A549 (cell line): ENCODE data around the gene FAM47E. TPM values are rescaled to one million over a fixed set of nuclear protein-coding genes. Genes with fewer than 3 reads are reported as not detected.

Experiments used
- ATAC-seq, 2 experiments: fragments of 200-7000 bp in 1 of 2; fragments of >200 bp in 1 of 2; cut with Nextera tagmentation in 1 of 2; cut with Tn5 transposase in 1 of 2; 3 replicates each; pipeline versions ENCODE4 v1.8.0 to v1.9.1; 2018 to 2020; ENCODE audit warnings: mild to moderate bottlenecking in 1 of 2, moderate library complexity in 1 of 2
- CTCF ChIA-PET: fragments of 300-600 bp; sonication (Branson Sonifier 250); formaldehyde crosslinking; extraction: SDS; loops from one replicate; lab custom pipeline; 2021; ENCODE audit warnings: antibody characterized with exemption, inconsistent platforms; lab: Yijun Ruan, JAX
- POLR2A ChIA-PET: fragments of 350-600 bp; formaldehyde crosslinking; extraction: SDS; loops from one replicate; lab custom pipeline; 2021; ENCODE audit warnings: antibody characterized with exemption, inconsistent platforms; lab: Yijun Ruan, JAX
- DNase-seq, 2 experiments: peaks; one replicate each; pipeline versions ENCODE4 v3.0.0 to v3.0.0-alpha.2; 2011 to 2016; ENCODE audit warnings: low read depth in 1 of 2, low spot score in 1 of 2
- FAIRE-seq: peaks from 2 replicates; lab custom pipeline; 2011; peaks lifted over from hg19 to GRCh38; lab: Jason Lieb, UNC
- H3K27ac ChIP-seq, 2 experiments: fragments of >200 bp; sonication (Bioruptor Twin); formaldehyde crosslinking; 3 replicates each; pipeline ENCODE4 v1.5.1; 2016 to 2017
- H3K4me1 ChIP-seq: fragments of >200 bp; sonication (Bioruptor Twin); formaldehyde crosslinking; 3 replicates; pipeline ENCODE4 v1.6.1; 2016
- H3K4me2 ChIP-seq: fragments of >200 bp; sonication (Bioruptor Twin); formaldehyde crosslinking; 3 replicates; pipeline ENCODE4 v1.6.1; 2016
- H3K4me3 ChIP-seq: fragments of >200 bp; sonication (Bioruptor Twin); formaldehyde crosslinking; 3 replicates; pipeline ENCODE4 v1.5.1; 2016
- H3K9me3 ChIP-seq: fragments of >200 bp; sonication (Bioruptor Twin); formaldehyde crosslinking; 3 replicates; pipeline ENCODE4 v1.6.1; 2016
- ATOH8 ChIP-seq: fragments of 250-450 bp; sonication (Bioruptor Pico); IDR thresholded peaks from 2 replicates; pipeline ENCODE4 v1.5.0; 2020; ENCODE audit warnings: low read depth, mild to moderate bottlenecking, moderate library complexity
- CBX8 ChIP-seq: fragments of 200-600 bp; sonication (generic); IDR thresholded peaks from 2 replicates; pipeline ENCODE4 v1.6.1; 2016
- CEBPB ChIP-seq, 2 experiments: fragments of >200 bp in 1 of 2; sonication (Bioruptor Twin) in 1 of 2; formaldehyde crosslinking in 1 of 2; IDR thresholded peaks; 2 replicates each; pipeline ENCODE4 v1.6.1; 2012 to 2016
- CHD4 ChIP-seq: fragments of 200-600 bp; sonication (generic); IDR thresholded peaks from 2 replicates; pipeline ENCODE4 v1.6.1; 2016; ENCODE audit warnings: antibody characterized with exemption, mild to moderate bottlenecking, borderline replicate concordance
- EHF ChIP-seq: fragments of 250-450 bp; sonication (Bioruptor Pico); IDR thresholded peaks from 2 replicates; pipeline ENCODE4 v1.5.0; 2020; ENCODE audit warnings: mild to moderate bottlenecking
- EHMT2 ChIP-seq: fragments of 200-600 bp; sonication (generic); IDR thresholded peaks from 2 replicates; pipeline ENCODE4 v1.6.1; 2016; ENCODE audit warnings: antibody characterized with exemption, low read depth, mild to moderate bottlenecking, moderate library complexity
- FOSL2 ChIP-seq, 2 experiments: fragments of 450-650 bp in 1 of 2; fragments of >200 bp in 1 of 2; sonication (Bioruptor Twin) in 1 of 2; formaldehyde crosslinking; IDR thresholded peaks; 2 replicates each; pipeline versions ENCODE4 v1.5.0 to v1.6.1; 2016 to 2020; ENCODE audit warnings: mild to moderate bottlenecking in 1 of 2, moderate library complexity in 1 of 2
- GATA3 ChIP-seq: IDR thresholded peaks from 2 replicates; pipeline ENCODE4 v1.6.1; 2012; ENCODE audit warnings: borderline replicate concordance
- HOXB5 ChIP-seq: fragments of 250-450 bp; sonication (Bioruptor Pico); IDR thresholded peaks from 2 replicates; pipeline ENCODE4 v1.5.0; 2020; ENCODE audit warnings: mild to moderate bottlenecking, moderate library complexity
- JUN ChIP-seq, 2 experiments: fragments of >200 bp; sonication (Bioruptor Twin); formaldehyde crosslinking; IDR thresholded peaks; 2 replicates in 1 of 2; 3 replicates in 1 of 2; pipeline ENCODE4 v1.6.1; 2016 to 2017
- JUNB ChIP-seq: fragments of >200 bp; sonication (Bioruptor Twin); formaldehyde crosslinking; IDR thresholded peaks from 2 replicates; pipeline ENCODE4 v1.6.1; 2016
- KDM5A ChIP-seq: fragments of 200-600 bp; sonication (generic); IDR thresholded peaks from 2 replicates; pipeline ENCODE4 v1.6.1; 2016; ENCODE audit warnings: antibody characterized with exemption, mild to moderate bottlenecking
- MAFK ChIP-seq: fragments of 450-650 bp; IDR thresholded peaks from 2 replicates; pipeline ENCODE4 v1.6.1; 2014; ENCODE audit not compliant: partially characterized antibody
- MAZ ChIP-seq: fragments of 150-350 bp; IDR thresholded peaks from 2 replicates; pipeline ENCODE4 v1.6.1; 2014; ENCODE audit warnings: antibody characterized with exemption, low read depth, low read length, borderline replicate concordance
- PHF8 ChIP-seq: fragments of 200-600 bp; sonication (generic); IDR thresholded peaks from 2 replicates; pipeline ENCODE4 v1.6.1; 2016; ENCODE audit warnings: low read depth, mild to moderate bottlenecking, antibody characterized with exemption, moderate library complexity, borderline replicate concordance
- POLR2AphosphoS2 ChIP-seq: conservative IDR thresholded peaks from 2 replicates; pipeline ENCODE4 v1.6.1; 2012; ENCODE audit warnings: low read length, improper control_type of control experiment, inconsistent platforms
- RAD21 ChIP-seq, 2 experiments: fragments of >200 bp in 1 of 2; sonication (Bioruptor Twin) in 1 of 2; formaldehyde crosslinking in 1 of 2; IDR thresholded peaks in 1 of 2; conservative IDR thresholded peaks in 1 of 2; 2 replicates in 1 of 2; 3 replicates in 1 of 2; pipeline ENCODE4 v1.6.1; 2012 to 2018; ENCODE audit warnings: inconsistent platforms in 1 of 2
- RCOR1 ChIP-seq: fragments of 150-350 bp; IDR thresholded peaks from 2 replicates; pipeline ENCODE4 v1.6.1; 2014; ENCODE audit warnings: antibody characterized with exemption, low read length, low read depth
- SREBF2 ChIP-seq: fragments of 450-650 bp; IDR thresholded peaks from 2 replicates; pipeline ENCODE4 v1.6.1; 2014; ENCODE audit warnings: mild to moderate bottlenecking, moderate library complexity
- ZC3H11A ChIP-seq: fragments of 450-650 bp; IDR thresholded peaks from 2 replicates; pipeline ENCODE4 v1.6.1; 2014; ENCODE audit warnings: antibody characterized with exemption, mild to moderate bottlenecking
- ZNF302 ChIP-seq: fragments of 250-450 bp; sonication (Bioruptor Pico); IDR thresholded peaks from 2 replicates; pipeline ENCODE4 v1.9.0; 2021; ENCODE audit warnings: inconsistent platforms, mild to moderate bottlenecking, moderate library complexity
- ZSCAN20 ChIP-seq: fragments of 250-450 bp; sonication (Bioruptor Pico); IDR thresholded peaks from 2 replicates; pipeline ENCODE4 v1.8.0; 2022; ENCODE audit warnings: mild to moderate bottlenecking, moderate library complexity
- WGBS: methylation state at CpG from one replicate; pipeline ENCODE4 v1.1.6; 2017; ENCODE audit errors: missing lambda C conversion rate; 5-methylcytosine and 5-hydroxymethylcytosine counted together
- polyA plus RNA-seq, 4 experiments: library from polyadenylated mRNA; depleted of rRNA in 3 of 4; stranded (reverse); fragments of >200 nt; fragmentation: RNase III in 1 of 4; extraction: RNeasy Plus Mini Kit Qiagen cat#74134 plus additional on column Dnase treatment in 1 of 4; gene quantifications; 2 replicates in 3 of 4; 3 replicates in 1 of 4; pipeline ENCODE4 v1.2.3, GENCODE V29; 2011 to 2017
- TF ChIP-seq, protein P1 (sequence below): fragments of >200 bp; sonication (Bioruptor Twin); formaldehyde crosslinking; IDR thresholded peaks from 3 replicates; pipeline ENCODE4 v1.6.1; 2016
- TF ChIP-seq, protein P2 (sequence below): fragments of 150-350 bp; IDR thresholded peaks from 2 replicates; pipeline ENCODE4 v1.6.1; 2014; ENCODE audit warnings: low read depth, mild to moderate bottlenecking, low read length

Gene FAM47E
- polyA plus RNA-seq, 2 of the 4 experiments (the other 2 are of a cell fraction), result 0.23 to 0.85 TPM

- no peak overlapping the region for H3K27ac ChIP-seq
- TF ChIP-seq ZNF302 (CRISPR knock-in tag), result no peak
- no peak for TF ChIP-seq CBX8
- no peak for TF ChIP-seq POLR2AphosphoS2
- no peak for TF ChIP-seq CEBPB (IDR thresholded peaks at IDR 0.05)
- TF ChIP-seq MAFK, result no peak
- no peak for TF ChIP-seq JUN (IDR thresholded peaks at IDR 0.05)
- no peak for TF ChIP-seq GATA3
- TF ChIP-seq RAD21 (conservative IDR thresholded peaks at IDR 0.05 in 1 of 2, IDR thresholded peaks at IDR 0.05 in 1 of 2), result no peak
- no peak for TF ChIP-seq ZC3H11A
- TF ChIP-seq EHMT2, result no peak
- TF ChIP-seq JUNB, result no peak
- no peak for TF ChIP-seq HOXB5 (CRISPR knock-in tag)
- no peak for TF ChIP-seq MAZ
- TF ChIP-seq EHF (CRISPR knock-in tag), result no peak
- no peak for TF ChIP-seq SREBF2
- ChIA-PET POLR2A (no interaction called here), CTCF (interaction anchor here (1.2 kb wide), 1 partner anchor 9 kb away, joined by 3 read pairs; no protein-coding TSS in a partner anchor)
- 9% methylated on average over 1 of the region's 1 CpG for WGBS
- H3K4me3 ChIP-seq, result no peak overlapping the region
- FAIRE-seq (no peak), DNase-seq (no peak), ATAC-seq (no peak)
- peaks cover 5% of the 10 kb centered on the region; the same call in 1 of the 3 replicates for H3K4me1 ChIP-seq
- peaks cover 6% of the 10 kb centered on the region; the same call in 2 of the 3 replicates for H3K9me3 ChIP-seq
- 0 out of 3 replicates have a peak overlapping the region, but pooled peaks have one; percentile 2 for H3K4me2 ChIP-seq
Observed at GRCh38 chr4:76235915-76236314, 15.6 kb upstream of the FAM47E start.

- DNase-seq, result no peak
- CTCF ChIA-PET, result no interaction called here
- Histone ChIP-seq H3K9me3 (peaks cover 8% of the 10 kb centered on the region; the same call in 2 of the 3 replicates), H3K4me3 (no peak overlapping the region), H3K27ac (no peak overlapping the region), H3K4me2 (no peak overlapping the region), H3K4me1 (peaks cover 5% of the 10 kb centered on the region; the same call in 1 of the 3 replicates)
- TF ChIP-seq, protein P1, sequence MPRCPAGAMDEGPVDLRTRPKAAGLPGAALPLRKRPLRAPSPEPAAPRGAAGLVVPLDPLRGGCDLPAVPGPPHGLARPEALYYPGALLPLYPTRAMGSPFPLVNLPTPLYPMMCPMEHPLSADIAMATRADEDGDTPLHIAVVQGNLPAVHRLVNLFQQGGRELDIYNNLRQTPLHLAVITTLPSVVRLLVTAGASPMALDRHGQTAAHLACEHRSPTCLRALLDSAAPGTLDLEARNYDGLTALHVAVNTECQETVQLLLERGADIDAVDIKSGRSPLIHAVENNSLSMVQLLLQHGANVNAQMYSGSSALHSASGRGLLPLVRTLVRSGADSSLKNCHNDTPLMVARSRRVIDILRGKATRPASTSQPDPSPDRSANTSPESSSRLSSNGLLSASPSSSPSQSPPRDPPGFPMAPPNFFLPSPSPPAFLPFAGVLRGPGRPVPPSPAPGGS, result no peak
- TF ChIP-seq GATA3 (no peak), SREBF2 (no peak), CHD4 (no peak), ATOH8 (CRISPR knock-in tag) (no peak), MAFK (no peak), CEBPB (IDR thresholded peaks at IDR 0.05) (no peak), KDM5A (no peak), ZNF302 (CRISPR knock-in tag) (no peak), POLR2AphosphoS2 (no peak), ZC3H11A (no peak), JUNB (no peak), FOSL2 (IDR thresholded peaks at IDR 0.05) (no peak), FOSL2 (CRISPR knock-in tag; IDR thresholded peaks at IDR 0.05) (no peak), RCOR1 (no peak), PHF8 (no peak), ZSCAN20 (CRISPR knock-in tag) (no peak)
- TF ChIP-seq, protein P2, sequence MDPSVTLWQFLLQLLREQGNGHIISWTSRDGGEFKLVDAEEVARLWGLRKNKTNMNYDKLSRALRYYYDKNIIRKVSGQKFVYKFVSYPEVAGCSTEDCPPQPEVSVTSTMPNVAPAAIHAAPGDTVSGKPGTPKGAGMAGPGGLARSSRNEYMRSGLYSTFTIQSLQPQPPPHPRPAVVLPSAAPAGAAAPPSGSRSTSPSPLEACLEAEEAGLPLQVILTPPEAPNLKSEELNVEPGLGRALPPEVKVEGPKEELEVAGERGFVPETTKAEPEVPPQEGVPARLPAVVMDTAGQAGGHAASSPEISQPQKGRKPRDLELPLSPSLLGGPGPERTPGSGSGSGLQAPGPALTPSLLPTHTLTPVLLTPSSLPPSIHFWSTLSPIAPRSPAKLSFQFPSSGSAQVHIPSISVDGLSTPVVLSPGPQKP, result no peak
- 59% methylated on average over 4 of the region's 4 CpGs for WGBS
- FAIRE-seq, result no peak
- POLR2A ChIA-PET, result no interaction called here
- no peak for ATAC-seq
Observed at GRCh38 chr4:76238236-76238635, 13.3 kb upstream of the FAM47E start.
